PC-9 (cell line): Measurements from ENCODE around the gene SPOP. TPM values are rescaled to one million over a fixed set of nuclear protein-coding genes. Genes with fewer than 3 reads are reported as not detected.

Experiments used
- BruUV-seq: library from RNA; stranded (reverse); fragments of 400-500 nt; replicated peaks from 2 replicates; lab custom pipeline; 2021; lab: Mats Ljungman, UMichigan
- CTCF ChIA-PET: fragments of 300-600 bp; sonication (Branson Sonifier 250); formaldehyde crosslinking; loops from one replicate; lab custom pipeline; 2022; ENCODE audit warnings: antibody characterized with exemption; lab: Charles Lee
- POLR2A ChIA-PET: fragments of 300-600 bp; sonication (Branson Sonifier 250); formaldehyde crosslinking; loops from one replicate; lab custom pipeline; 2022; ENCODE audit warnings: antibody characterized with exemption; ENCODE audit not compliant: unreplicated experiment; lab: Charles Lee
- DNase-seq, 2 experiments: peaks; one replicate each; pipeline versions ENCODE4 v3.0.0 to v3.0.0-alpha.2; 2015 to 2022; ENCODE audit warnings: mixed read lengths in 1 of 2
- H2AFZ ChIP-seq: fragments of 200-600 bp; sonication (generic); 2 replicates; pipeline ENCODE4 v1.8.1; 2017; ENCODE audit warnings: antibody characterized with exemption
- H3F3A ChIP-seq: fragments of 200-600 bp; sonication (generic); 2 replicates; pipeline ENCODE4 v1.8.1; 2017; ENCODE audit warnings: antibody characterized with exemption, mild to moderate bottlenecking, low read depth; ENCODE audit not compliant: insufficient read depth
- H3K27ac ChIP-seq: fragments of 200-600 bp; sonication (generic); 2 replicates; pipeline ENCODE4 v1.6.1; 2016; ENCODE audit warnings: mixed run types
- H3K27me3 ChIP-seq: fragments of 200-600 bp; sonication (generic); 2 replicates; pipeline ENCODE4 v1.6.1; 2016; ENCODE audit warnings: low read depth, mixed run types; ENCODE audit not compliant: insufficient read depth
- H3K36me3 ChIP-seq: fragments of 200-600 bp; sonication (generic); 2 replicates; pipeline ENCODE4 v1.6.1; 2016; ENCODE audit warnings: low read depth, mixed run types
- H3K4me1 ChIP-seq: fragments of 200-600 bp; sonication (generic); replicated peaks from 2 replicates; pipeline ENCODE4 v1.6.1; 2016; ENCODE audit warnings: mixed run types; ENCODE audit not compliant: insufficient read depth
- H3K4me2 ChIP-seq: fragments of 200-600 bp; sonication (generic); 2 replicates; pipeline ENCODE4 v1.6.1; 2017; ENCODE audit warnings: mixed run types
- H3K4me3 ChIP-seq: fragments of 200-600 bp; sonication (generic); 2 replicates; pipeline ENCODE4 v1.6.1; 2016; ENCODE audit warnings: mixed run types
- H3K79me2 ChIP-seq: fragments of 200-600 bp; sonication (generic); 2 replicates; pipeline ENCODE4 v1.6.1; 2017; ENCODE audit warnings: low read depth, mixed run types
- H3K9me2 ChIP-seq: fragments of 200-600 bp; sonication (generic); 2 replicates; pipeline ENCODE4 v1.8.1; 2017; ENCODE audit warnings: mild to moderate bottlenecking; ENCODE audit not compliant: insufficient read depth
- H3K9me3 ChIP-seq: fragments of 200-600 bp; sonication (generic); 2 replicates; pipeline ENCODE4 v1.8.1; 2016; ENCODE audit warnings: low read depth; ENCODE audit not compliant: insufficient read depth
- H4K20me1 ChIP-seq: fragments of 200-600 bp; sonication (generic); 2 replicates; pipeline ENCODE4 v1.8.1; 2017; ENCODE audit not compliant: insufficient read depth
- CTCF ChIP-seq: fragments of 200-600 bp; sonication (generic); conservative IDR thresholded peaks from 2 replicates; pipeline ENCODE4 v1.6.1; 2017; ENCODE audit warnings: mixed run types, antibody characterized with exemption, mild to moderate bottlenecking, moderate library complexity
- EZH2 ChIP-seq: fragments of 200-600 bp; sonication (generic); IDR thresholded peaks from 2 replicates; pipeline ENCODE4 v1.8.0; 2017; ENCODE audit warnings: antibody characterized with exemption, low read depth
- intact Hi-C: fragments of 100-400 bp; cut with micrococcal nuclease; formaldehyde crosslinking; loops from one replicate; pipeline ENCODE4 v1.10.0; 2022; ENCODE audit not compliant: unreplicated experiment
- total RNA-seq: library from RNA; stranded (reverse); gene quantifications from 2 replicates; pipeline ENCODE4 v1.2.3, GENCODE V29; 2021

SPOP gene
- total RNA-seq, 1 experiment from 2014 or later, result 41.7 TPM

GRCh38 chr17:49681106-49681979, 3.4 kb upstream of the SPOP start:
- H3K4me1 ChIP-seq, result peaks cover 7% of the 10 kb centered on the region
- H3K9me2 ChIP-seq, result no peaks in the 10 kb centered on the region
- DNase-seq, result no peak
- H3K36me3 ChIP-seq, result no peaks in the 10 kb centered on the region
- H3K27me3 ChIP-seq, result peaks cover 13% of the 10 kb centered on the region
- peaks cover 10% of the 10 kb centered on the region for H3K79me2 ChIP-seq
- H3K27ac ChIP-seq, result no peak overlapping the region
- POLR2A ChIA-PET, result no interaction called here
- BruUV-seq, result no TSS peak
- TF ChIP-seq CTCF (no peak), EZH2 (no peak)
- H3F3A ChIP-seq, result 0 out of 2 replicates have a peak, but pooled peaks cover 5% of the 10 kb centered on the region
- CTCF ChIA-PET, result no interaction called here
- no peaks in the 10 kb centered on the region for H3K9me3 ChIP-seq
- H2AFZ ChIP-seq, result no peak overlapping the region
- H3K4me3 ChIP-seq, result no peak overlapping the region
- peaks cover 8% of the 10 kb centered on the region; the same call in 1 of the 2 replicates for H4K20me1 ChIP-seq
- intact Hi-C loops, result no loop called here
- no peak overlapping the region for H3K4me2 ChIP-seq

- DNase-seq, result no peak
- intact Hi-C loops, result no loop called here
- POLR2A ChIA-PET, result no interaction called here
These were observed 2.4 kb upstream of the SPOP start for GRCh38 chr17:49680314-49680713.

More at GRCh38 chr17:49680314-49680713, 2.4 kb upstream of the SPOP start:
- Histone ChIP-seq H3K9me2 (no peaks in the 10 kb centered on the region), H2AFZ (no peak overlapping the region), H3K9me3 (no peaks in the 10 kb centered on the region), H3K27me3 (peaks cover 13% of the 10 kb centered on the region), H3K4me2 (no peak overlapping the region), H3K4me1 (peaks cover 13% of the 10 kb centered on the region), H3K4me3 (no peak overlapping the region), H3K36me3 (0 out of 2 replicates have a peak, but pooled peaks cover 3% of the 10 kb centered on the region), H3K27ac (no peak overlapping the region), H3K79me2 (peaks cover 20% of the 10 kb centered on the region), H3F3A (0 out of 2 replicates have a peak, but pooled peaks cover 5% of the 10 kb centered on the region), H4K20me1 (peaks cover 13% of the 10 kb centered on the region; the same call in 1 of the 2 replicates)
- no TSS peak for BruUV-seq
- TF ChIP-seq CTCF (no peak), EZH2 (no peak)
- CTCF ChIA-PET, result no interaction called here
